WTC11 (cell line): ENCODE results near the gene DIAPH1.

Experiments used
- ESRRA ChIP-seq: sonication (generic); formaldehyde crosslinking; IDR thresholded peaks from 2 replicates; pipeline ENCODE4 v1.8.1; 2022; ENCODE audit warnings: mild to moderate bottlenecking, missing genetic modification reagents, borderline replicate concordance
- FOXK1 ChIP-seq: sonication (generic); formaldehyde crosslinking; IDR thresholded peaks from 2 replicates; pipeline ENCODE4 v1.8.0; 2022; ENCODE audit warnings: mild to moderate bottlenecking, moderate library complexity, missing genetic modification reagents
- FOXP1 ChIP-seq: sonication (generic); formaldehyde crosslinking; IDR thresholded peaks from 2 replicates; pipeline ENCODE4 v1.8.0; 2022; ENCODE audit warnings: missing genetic modification reagents, mild to moderate bottlenecking, moderate library complexity, borderline replicate concordance
- MXD4 ChIP-seq: fragments of 250-450 bp; sonication (Bioruptor Pico); IDR thresholded peaks from 2 replicates; pipeline ENCODE4 v1.8.0; 2021; ENCODE audit warnings: mild to moderate bottlenecking, moderate library complexity, borderline replicate concordance
- TEAD1 ChIP-seq: sonication (generic); formaldehyde crosslinking; IDR thresholded peaks from 2 replicates; pipeline ENCODE4 v1.8.0; 2022; ENCODE audit warnings: mild to moderate bottlenecking, missing genetic modification reagents
- TEAD4 ChIP-seq: sonication (generic); formaldehyde crosslinking; IDR thresholded peaks from 2 replicates; pipeline ENCODE4 v1.8.0; 2022; ENCODE audit warnings: mild to moderate bottlenecking, missing genetic modification reagents
- TF ChIP-seq, protein P1 (sequence below): fragments of 200-600 bp; IDR thresholded peaks from 2 replicates; pipeline ENCODE4 v1.8.0; 2022; ENCODE audit warnings: antibody characterized with exemption
- TF ChIP-seq, protein P2 (sequence below): sonication (generic); formaldehyde crosslinking; IDR thresholded peaks from 2 replicates; pipeline ENCODE4 v1.8.0; 2022; ENCODE audit warnings: mild to moderate bottlenecking, missing genetic modification reagents
- TF ChIP-seq, protein P3 (sequence below): sonication (generic); formaldehyde crosslinking; IDR thresholded peaks from 2 replicates; pipeline ENCODE4 v1.8.1; 2023; ENCODE audit warnings: mild to moderate bottlenecking, missing genetic modification reagents, moderate library complexity
- TF ChIP-seq, protein P4 (sequence below): sonication (generic); formaldehyde crosslinking; IDR thresholded peaks from 2 replicates; pipeline ENCODE4 v1.8.0; 2022; ENCODE audit warnings: mild to moderate bottlenecking, missing genetic modification reagents

DNA sequence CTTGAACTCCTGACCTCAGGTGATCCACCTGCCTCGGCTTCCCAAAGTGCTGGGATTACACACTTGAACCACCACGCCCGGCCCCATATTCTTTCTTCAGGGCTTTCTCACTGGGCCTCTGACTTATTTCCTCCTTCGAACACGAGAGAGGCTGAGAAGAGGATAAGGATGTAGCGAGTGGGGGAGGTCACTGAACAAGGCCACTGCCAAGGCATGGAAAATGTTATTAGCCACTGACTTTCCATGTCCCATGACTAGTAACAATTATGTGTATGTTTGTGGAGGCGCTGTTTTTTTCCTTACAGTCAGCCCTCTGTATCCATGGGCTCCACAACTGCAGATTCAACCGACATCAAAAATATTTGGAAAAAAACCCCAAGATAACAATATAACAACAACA is 44.7 kb upstream of the DIAPH1 start:
- TF ChIP-seq, protein P1, sequence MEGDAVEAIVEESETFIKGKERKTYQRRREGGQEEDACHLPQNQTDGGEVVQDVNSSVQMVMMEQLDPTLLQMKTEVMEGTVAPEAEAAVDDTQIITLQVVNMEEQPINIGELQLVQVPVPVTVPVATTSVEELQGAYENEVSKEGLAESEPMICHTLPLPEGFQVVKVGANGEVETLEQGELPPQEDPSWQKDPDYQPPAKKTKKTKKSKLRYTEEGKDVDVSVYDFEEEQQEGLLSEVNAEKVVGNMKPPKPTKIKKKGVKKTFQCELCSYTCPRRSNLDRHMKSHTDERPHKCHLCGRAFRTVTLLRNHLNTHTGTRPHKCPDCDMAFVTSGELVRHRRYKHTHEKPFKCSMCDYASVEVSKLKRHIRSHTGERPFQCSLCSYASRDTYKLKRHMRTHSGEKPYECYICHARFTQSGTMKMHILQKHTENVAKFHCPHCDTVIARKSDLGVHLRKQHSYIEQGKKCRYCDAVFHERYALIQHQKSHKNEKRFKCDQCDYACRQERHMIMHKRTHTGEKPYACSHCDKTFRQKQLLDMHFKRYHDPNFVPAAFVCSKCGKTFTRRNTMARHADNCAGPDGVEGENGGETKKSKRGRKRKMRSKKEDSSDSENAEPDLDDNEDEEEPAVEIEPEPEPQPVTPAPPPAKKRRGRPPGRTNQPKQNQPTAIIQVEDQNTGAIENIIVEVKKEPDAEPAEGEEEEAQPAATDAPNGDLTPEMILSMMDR: no peak
- TF ChIP-seq, protein P2, sequence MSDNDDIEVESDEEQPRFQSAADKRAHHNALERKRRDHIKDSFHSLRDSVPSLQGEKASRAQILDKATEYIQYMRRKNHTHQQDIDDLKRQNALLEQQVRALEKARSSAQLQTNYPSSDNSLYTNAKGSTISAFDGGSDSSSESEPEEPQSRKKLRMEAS (CRISPR knock-in tag): no peak
- TF ChIP-seq, protein P3, sequence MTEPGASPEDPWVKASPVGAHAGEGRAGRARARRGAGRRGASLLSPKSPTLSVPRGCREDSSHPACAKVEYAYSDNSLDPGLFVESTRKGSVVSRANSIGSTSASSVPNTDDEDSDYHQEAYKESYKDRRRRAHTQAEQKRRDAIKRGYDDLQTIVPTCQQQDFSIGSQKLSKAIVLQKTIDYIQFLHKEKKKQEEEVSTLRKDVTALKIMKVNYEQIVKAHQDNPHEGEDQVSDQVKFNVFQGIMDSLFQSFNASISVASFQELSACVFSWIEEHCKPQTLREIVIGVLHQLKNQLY: no peak
- TF ChIP-seq FOXK1 (CRISPR knock-in tag): no peak
- no peak for TF ChIP-seq TEAD1 (CRISPR knock-in tag)
- no peak for TF ChIP-seq FOXP1 (CRISPR knock-in tag)
- TF ChIP-seq, protein P4, sequence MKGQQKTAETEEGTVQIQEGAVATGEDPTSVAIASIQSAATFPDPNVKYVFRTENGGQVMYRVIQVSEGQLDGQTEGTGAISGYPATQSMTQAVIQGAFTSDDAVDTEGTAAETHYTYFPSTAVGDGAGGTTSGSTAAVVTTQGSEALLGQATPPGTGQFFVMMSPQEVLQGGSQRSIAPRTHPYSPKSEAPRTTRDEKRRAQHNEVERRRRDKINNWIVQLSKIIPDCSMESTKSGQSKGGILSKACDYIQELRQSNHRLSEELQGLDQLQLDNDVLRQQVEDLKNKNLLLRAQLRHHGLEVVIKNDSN (CRISPR knock-in tag): no peak
- no peak for TF ChIP-seq TEAD4 (CRISPR knock-in tag)
- TF ChIP-seq ESRRA (CRISPR knock-in tag): no peak
- no peak for TF ChIP-seq MXD4 (CRISPR knock-in tag)
